Esophagus muscularis mucosa (tissue), 4 donors: ENCODE measurements around the gene CDH22. TPM values are rescaled to one million over a fixed set of nuclear protein-coding genes. Genes with fewer than 3 reads are reported as not detected.

Experiments
- DNase-seq: peaks from one replicate; pipeline ENCODE4 v3.0.0-alpha.2; 2017; ENCODE audit errors: extremely low spot score
- H3K27ac ChIP-seq, 4 donors: fragments of 200-600 bp; sonication (generic); replicated peaks in 1 of 4; 1 replicate in 3 of 4; 2 replicates in 1 of 4; pipeline ENCODE4 v1.5.1; 2016 to 2019; ENCODE audit warnings: mild to moderate bottlenecking in 1 of 4
- H3K27me3 ChIP-seq, 4 donors: fragments of 200-600 bp; sonication (generic); one replicate each; pipeline versions ENCODE4 v1.5.1 to v1.6.0; 2016 to 2019
- H3K36me3 ChIP-seq, 4 donors: fragments of 200-600 bp; sonication (generic); one replicate each; pipeline ENCODE4 v1.5.1; 2016 to 2019
- H3K4me1 ChIP-seq, 4 donors: fragments of 200-600 bp; sonication (generic); one replicate each; pipeline ENCODE4 v1.5.1; 2016 to 2019
- H3K4me3 ChIP-seq, 4 donors: fragments of 200-600 bp; sonication (generic); 1 replicate in 2 of 4; 2 replicates in 2 of 4; pipeline ENCODE4 v1.5.1; 2016 to 2019; ENCODE audit warnings: mild to moderate bottlenecking in 4 of 4, moderate library complexity in 1 of 4
- H3K9me3 ChIP-seq, 4 donors: fragments of 200-600 bp; sonication (generic); 1 replicate in 3 of 4; 2 replicates in 1 of 4; pipeline ENCODE4 v1.5.1; 2016 to 2019
- CTCF ChIP-seq, 3 experiments: fragments of 200-600 bp in 2 of 3; fragments of 450-650 bp in 1 of 3; sonication (generic) in 2 of 3; IDR thresholded peaks; one replicate each; pipeline ENCODE4 v1.5.1; 2017 to 2019; ENCODE audit warnings: antibody characterized with exemption in 3 of 3, mild to moderate bottlenecking in 2 of 3, moderate library complexity in 1 of 3
- EP300 ChIP-seq: sonication (generic); formaldehyde crosslinking; IDR thresholded peaks from one replicate; pipeline ENCODE4 v1.6.1; 2017; ENCODE audit warnings: antibody characterized with exemption
- POLR2A ChIP-seq: fragments of 450-650 bp; IDR thresholded peaks from one replicate; pipeline ENCODE4 v1.6.1; 2017; ENCODE audit warnings: antibody characterized with exemption, moderate library complexity, mild to moderate bottlenecking, low read depth
- POLR2AphosphoS5 ChIP-seq, 2 donors: sonication (generic); formaldehyde crosslinking; IDR thresholded peaks; one replicate each; pipeline ENCODE4 v1.6.1; 2017; ENCODE audit warnings: antibody characterized with exemption in 2 of 2
- WGBS: methylation state at CpG from one replicate; pipeline ENCODE4 v1.1.5; 2018; 5-methylcytosine and 5-hydroxymethylcytosine counted together
- intact Hi-C: fragments of 100-400 bp; cut with DNase I; formaldehyde crosslinking; loops from one replicate; pipeline ENCODE4 v1.15.1; 2023
- total RNA-seq, 4 donors: library from RNA; depleted of rRNA; stranded (reverse); fragments of >200 nt; gene quantifications; one replicate each; pipeline versions ENCODE4 v1.1.0 to v1.2.1, GENCODE V29; 2016

Gene CDH22
- total RNA-seq, 4 donors from 2014 or later: 0.17 to 0.69 (median 0.42) TPM; not detected in 1

GRCh38 chr20:46341074-46342009, 33.0 kb upstream of the CDH22 start:
- 44% methylated on average over 24 of the region's 24 CpGs for WGBS
- intact Hi-C loops: no loop called here
- no peak for DNase-seq
- Histone ChIP-seq H3K27me3 (peaks cover 0 to 72% (median 27%) of the 10 kb centered on the region in 4 donors), H3K4me1 (peaks cover 6 to 31% (median 19%) of the 10 kb centered on the region in 4 donors), H3K27ac (no peak overlapping the region), H3K36me3 (peaks cover 0 to 4% (median under 1%) of the 10 kb centered on the region in 4 donors), H3K4me3 (no peak overlapping the region), H3K9me3 (no peaks in the 10 kb centered on the region)
- TF ChIP-seq POLR2AphosphoS5 (IDR thresholded peaks at IDR 0.05) (no peak), EP300 (no peak), CTCF (IDR thresholded peaks at IDR 0.05) (no peak), POLR2A (no peak)

- TF ChIP-seq CTCF (IDR thresholded peaks at IDR 0.05) (no peak), POLR2AphosphoS5 (IDR thresholded peaks at IDR 0.05) (no peak)
- H3K4me1 ChIP-seq: peaks cover 6 to 31% (median 19%) of the 10 kb centered on the region in 4 donors
- intact Hi-C loops: no loop called here
- WGBS: 85% methylated on average over 7 of the region's 7 CpGs
- no peak overlapping the region for H3K27ac ChIP-seq
- no peaks in the 10 kb centered on the region for H3K9me3 ChIP-seq
- H3K36me3 ChIP-seq: no peaks in the 10 kb centered on the region
- H3K4me3 ChIP-seq: no peak overlapping the region
- DNase-seq: no peak
- H3K27me3 ChIP-seq: peaks cover 0 to 95% (median 31%) of the 10 kb centered on the region in 4 donors
Observed at GRCh38 chr20:46339037-46339436, 30.7 kb upstream of the CDH22 start.

- peaks cover 0 to 99% (median 28%) of the 10 kb centered on the region in 4 donors for H3K27me3 ChIP-seq
- no peak overlapping the region for H3K27ac ChIP-seq
- H3K36me3 ChIP-seq: no peaks in the 10 kb centered on the region
- DNase-seq: no peak
- peaks cover 0 to 8% (median 3%) of the 10 kb centered on the region in 4 donors for H3K4me1 ChIP-seq
- H3K4me3 ChIP-seq: no peak overlapping the region
- intact Hi-C loops: no loop called here
- no peak for TF ChIP-seq POLR2AphosphoS5 (IDR thresholded peaks at IDR 0.05)
- no peak for TF ChIP-seq CTCF (IDR thresholded peaks at IDR 0.05)
- no peak for TF ChIP-seq POLR2A
- no peak for TF ChIP-seq EP300
- no peaks in the 10 kb centered on the region for H3K9me3 ChIP-seq
- 47% methylated on average over 3 of the region's 3 CpGs for WGBS
Observed at GRCh38 chr20:46336735-46337134, 28.4 kb upstream of the CDH22 start.

DNA sequence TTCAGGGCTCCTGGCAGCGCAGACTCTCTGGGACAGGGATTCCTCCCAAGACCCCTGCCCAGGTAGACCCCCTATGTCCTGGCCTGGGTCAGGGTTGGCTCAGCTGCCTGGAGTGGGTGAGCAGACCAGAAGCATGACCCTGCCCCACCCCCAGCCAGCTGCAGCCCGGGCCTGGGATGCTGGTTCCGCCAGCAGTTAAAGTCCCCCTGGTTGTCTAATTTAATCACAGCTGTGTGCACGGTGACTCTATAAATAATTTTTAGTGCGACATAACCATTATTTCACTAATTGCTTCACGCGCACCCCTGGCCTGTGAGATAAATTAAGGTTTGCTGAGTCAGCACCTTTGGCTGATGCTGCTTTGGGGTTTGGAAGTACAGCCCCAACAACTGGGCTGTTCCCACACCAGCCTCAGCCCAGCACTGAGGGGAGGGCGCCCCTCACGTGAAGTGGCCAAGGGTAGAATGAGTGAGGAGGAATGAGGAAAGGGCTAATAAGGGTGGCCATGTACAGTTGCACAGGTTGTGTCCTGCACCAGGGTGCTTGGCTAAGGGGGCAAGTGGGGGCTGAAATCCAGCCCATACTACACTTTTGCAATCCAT, 26.1 kb upstream of the CDH22 start:
- 43% methylated on average over 8 of the region's 9 CpGs for WGBS
- Histone ChIP-seq H3K27me3 (peaks cover 0 to 99% (median 32%) of the 10 kb centered on the region in 4 donors), H3K27ac (no peak overlapping the region), H3K4me3 (no peak overlapping the region), H3K36me3 (no peaks in the 10 kb centered on the region), H3K4me1 (no peaks in the 10 kb centered on the region), H3K9me3 (no peaks in the 10 kb centered on the region)
- no peak for TF ChIP-seq POLR2A
- TF ChIP-seq EP300: no peak
- no peak for TF ChIP-seq CTCF (IDR thresholded peaks at IDR 0.05)
- no peak for TF ChIP-seq POLR2AphosphoS5 (IDR thresholded peaks at IDR 0.05)
- no peak for DNase-seq
- intact Hi-C loops: no loop called here
